ENCODE results near the gene FHL2.

FHL2 gene

GRCh38 chr2:105380432-105381100, 18.3 kb downstream of the FHL2 start:
- in situ Hi-C loops (cut with HindIII; ENCODE audit: low sequenced_read_pairs), result no loop called here

- in situ Hi-C loops (cut with HindIII; ENCODE audit: low sequenced_read_pairs), result loop anchor here (5.0 kb wide), 1 partner anchor 37 kb away; no protein-coding TSS in a partner anchor
These were observed 19.1 kb downstream of the FHL2 start for GRCh38 chr2:105379741-105380186.

GRCh38 chr2:105378921-105379383, 19.9 kb downstream of the FHL2 start:
- in situ Hi-C loops (cut with HindIII; ENCODE audit: low sequenced_read_pairs), result loop anchor here (5.0 kb wide), 1 partner anchor 37 kb away; no protein-coding TSS in a partner anchor

- in situ Hi-C loops (cut with HindIII; ENCODE audit: low sequenced_read_pairs), result loop anchor here (5.0 kb wide), 1 partner anchor 36 kb away; no protein-coding TSS in a partner anchor
These were observed 20.5 kb downstream of the FHL2 start for GRCh38 chr2:105378276-105378840.

- in situ Hi-C loops (cut with HindIII; ENCODE audit: low sequenced_read_pairs), result loop anchor here (5.0 kb wide), 1 partner anchor 36 kb away; no protein-coding TSS in a partner anchor
These were observed 21.0 kb downstream of the FHL2 start for GRCh38 chr2:105377871-105378270.

- in situ Hi-C loops (cut with HindIII; ENCODE audit: low sequenced_read_pairs), result loop anchor here (5.0 kb wide), 1 partner anchor 35 kb away; no protein-coding TSS in a partner anchor
These were observed 22.0 kb downstream of the FHL2 start for GRCh38 chr2:105376789-105377240.

GRCh38 chr2:105376010-105376409, 22.8 kb downstream of the FHL2 start:
- in situ Hi-C loops (cut with HindIII; ENCODE audit: low sequenced_read_pairs), result loop anchor here (5.0 kb wide), 1 partner anchor 34 kb away; no protein-coding TSS in a partner anchor

GRCh38 chr2:105375001-105375561, 23.8 kb downstream of the FHL2 start:
- in situ Hi-C loops (cut with HindIII; ENCODE audit: low sequenced_read_pairs), result loop anchor here (5.0 kb wide), 1 partner anchor 33 kb away; no protein-coding TSS in a partner anchor

- in situ Hi-C loops (cut with HindIII; ENCODE audit: low sequenced_read_pairs), result no loop called here
These were observed 24.9 kb downstream of the FHL2 start for GRCh38 chr2:105373895-105374401.

- in situ Hi-C loops (cut with HindIII; ENCODE audit: low sequenced_read_pairs), result no loop called here
These were observed 25.5 kb downstream of the FHL2 start for GRCh38 chr2:105373344-105373781.

- in situ Hi-C loops (cut with HindIII; ENCODE audit: low sequenced_read_pairs), result no loop called here
These were observed 27.0 kb downstream of the FHL2 start for GRCh38 chr2:105371810-105372209.

GRCh38 chr2:105371156-105371555, 27.7 kb downstream of the FHL2 start:
- in situ Hi-C loops (cut with HindIII; ENCODE audit: low sequenced_read_pairs), result no loop called here

- in situ Hi-C loops (cut with HindIII; ENCODE audit: low sequenced_read_pairs), result no loop called here
These were observed 28.8 kb downstream of the FHL2 start for GRCh38 chr2:105369777-105370690.

GRCh38 chr2:105368759-105369408, 30.0 kb downstream of the FHL2 start:
- in situ Hi-C loops (cut with HindIII; ENCODE audit: low sequenced_read_pairs), result no loop called here

GRCh38 chr2:105365206-105365605, 33.6 kb downstream of the FHL2 start:
- in situ Hi-C loops (cut with HindIII; ENCODE audit: low sequenced_read_pairs), result no loop called here

GRCh38 chr2:105364436-105365139, 34.3 kb downstream of the FHL2 start:
- in situ Hi-C loops (cut with HindIII; ENCODE audit: low sequenced_read_pairs), result no loop called here

GRCh38 chr2:105362862-105363591, 35.8 kb downstream of the FHL2 start:
- in situ Hi-C loops (cut with HindIII; ENCODE audit: low sequenced_read_pairs), result no loop called here

- in situ Hi-C loops (cut with HindIII; ENCODE audit: low sequenced_read_pairs), result no loop called here
These were observed 37.6 kb downstream of the FHL2 start for GRCh38 chr2:105361102-105361889.
